GM11168 (cell line): Measurements from ENCODE around the gene C1orf116.

Source experiments
- in situ Hi-C: fragments of 300-500 bp; cut with MboI; formaldehyde crosslinking; loops from one replicate; pipeline ENCODE4 v1.12.0; 2022; ENCODE audit warnings: low sequenced_read_pairs; ENCODE audit not compliant: unreplicated experiment

The C1orf116 gene

DNA sequence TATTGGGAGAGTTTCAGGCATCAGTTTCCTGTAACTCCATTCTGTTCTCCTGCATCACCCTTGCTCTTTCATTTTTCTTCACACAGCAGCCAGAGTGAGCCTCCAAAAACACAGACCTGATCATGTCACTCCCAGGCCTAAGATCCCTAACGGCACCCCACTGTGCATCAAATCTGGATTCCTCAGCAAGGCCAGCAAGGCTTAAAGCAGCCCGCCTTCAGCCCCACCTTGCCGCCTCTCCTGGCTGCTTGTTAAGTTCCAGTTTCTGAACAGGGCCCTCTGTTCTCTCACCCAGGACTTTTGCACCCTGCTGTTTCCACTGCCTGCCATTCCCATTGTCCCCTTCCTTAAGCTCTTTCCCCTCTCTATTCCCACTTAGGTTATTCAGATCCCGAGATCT is 29.3 kb downstream of the C1orf116 start:
- in situ Hi-C loops = no loop called here

DNA sequence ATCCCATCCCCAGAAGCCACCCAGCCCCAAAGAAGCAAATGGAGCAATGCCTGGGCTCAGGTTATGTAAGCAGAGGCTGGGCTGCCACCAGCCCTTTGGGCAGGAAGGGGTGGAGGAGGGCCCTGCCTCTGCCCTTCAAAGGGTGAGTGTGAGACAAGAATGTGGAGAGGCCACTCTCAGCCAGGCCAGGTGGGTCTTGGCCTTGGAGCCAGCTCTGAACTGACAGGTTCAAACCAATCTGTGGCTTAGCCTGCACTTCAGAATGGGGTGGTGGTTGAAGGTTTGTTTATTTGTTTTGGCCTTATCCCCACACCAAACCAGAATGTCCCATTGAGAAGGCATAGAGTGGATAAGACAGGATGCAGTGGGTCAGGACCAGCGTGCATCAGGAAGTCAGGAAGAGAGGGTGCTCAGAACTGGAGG is 29.8 kb downstream of the C1orf116 start:
- in situ Hi-C loops = no loop called here

DNA sequence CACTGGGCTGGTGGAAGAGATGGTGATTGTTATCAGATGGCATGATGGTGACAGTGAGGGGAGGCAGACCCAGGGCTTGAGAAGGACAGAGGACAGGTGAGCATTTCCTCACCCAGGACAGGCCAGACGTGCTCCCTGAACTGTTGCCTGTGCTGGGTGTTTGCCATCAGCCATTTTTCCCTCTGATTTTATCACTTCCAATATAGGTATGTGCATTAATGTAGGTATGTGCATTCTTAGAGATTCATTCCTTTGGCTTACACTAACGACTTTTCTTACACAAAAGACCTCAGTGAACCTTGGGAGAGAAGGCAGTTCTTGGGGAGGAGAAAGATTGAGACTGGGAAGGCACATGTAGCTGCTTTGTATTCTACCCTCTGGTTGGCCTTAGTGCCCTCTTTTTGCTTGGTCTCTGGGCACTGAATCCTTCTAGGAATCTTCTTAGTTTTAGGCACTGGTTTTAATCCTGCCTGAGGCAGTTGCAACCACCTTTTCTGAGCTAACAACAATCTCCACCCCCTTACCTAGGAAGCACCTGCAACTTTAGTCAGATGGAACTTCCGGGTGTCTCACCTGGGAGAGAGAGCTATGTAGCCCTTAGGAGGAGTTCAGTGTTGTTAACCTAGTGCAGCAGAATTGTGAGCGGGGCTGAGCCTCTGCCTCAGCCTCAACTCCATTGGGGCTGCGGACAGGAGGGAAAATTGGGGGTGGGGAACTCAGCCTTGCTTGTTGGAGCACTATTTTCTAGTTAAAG is 30.9 kb downstream of the C1orf116 start:
- in situ Hi-C loops = no loop called here

DNA sequence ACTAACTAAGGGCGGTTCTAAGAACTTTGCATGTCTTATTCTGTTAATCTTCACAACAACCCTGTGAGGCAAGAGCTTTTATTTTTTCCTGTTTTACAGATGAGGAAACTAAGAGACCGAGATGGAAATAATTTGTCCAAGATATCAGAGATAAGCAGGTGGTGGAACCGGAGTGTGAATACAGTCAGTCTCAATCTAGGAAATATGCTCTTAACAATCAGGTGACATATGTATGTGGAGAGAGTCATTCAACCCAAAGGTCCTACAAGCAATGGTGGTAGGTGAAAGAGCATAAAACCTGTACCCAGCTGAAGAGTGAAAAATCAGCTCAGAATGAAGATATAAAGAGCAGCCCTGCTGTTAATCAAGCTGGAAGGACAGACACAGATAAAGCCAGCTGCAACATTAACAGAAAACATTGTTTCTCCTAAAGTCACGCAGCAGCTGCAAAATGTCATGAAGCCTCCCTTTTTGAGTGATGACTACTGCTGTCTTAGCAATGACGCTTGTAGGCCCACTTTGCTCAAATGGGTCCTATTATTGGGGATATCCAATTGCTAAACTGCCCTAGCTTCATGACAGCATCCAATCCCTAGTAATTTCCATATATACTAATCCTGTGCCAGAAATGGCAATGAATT is 31.8 kb downstream of the C1orf116 start:
- in situ Hi-C loops = no loop called here

DNA sequence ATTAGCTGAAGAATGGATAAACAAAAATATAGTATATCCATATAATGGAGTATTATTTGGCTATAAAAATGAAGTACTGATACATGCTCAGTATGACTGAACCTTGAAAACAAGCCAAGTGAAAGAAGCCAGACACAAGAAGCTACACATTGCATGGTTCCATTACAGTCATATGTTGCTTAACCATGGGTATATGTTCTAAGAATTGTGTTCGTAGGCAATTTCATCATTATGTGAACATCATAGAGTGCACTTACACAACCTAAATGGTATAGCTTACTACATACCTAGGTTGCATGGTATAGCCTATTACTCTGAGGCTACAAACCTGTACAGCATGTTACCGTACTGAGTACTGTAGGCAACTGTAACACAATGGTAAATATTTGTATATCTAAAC is 33.7 kb downstream of the C1orf116 start:
- in situ Hi-C loops = no loop called here

DNA sequence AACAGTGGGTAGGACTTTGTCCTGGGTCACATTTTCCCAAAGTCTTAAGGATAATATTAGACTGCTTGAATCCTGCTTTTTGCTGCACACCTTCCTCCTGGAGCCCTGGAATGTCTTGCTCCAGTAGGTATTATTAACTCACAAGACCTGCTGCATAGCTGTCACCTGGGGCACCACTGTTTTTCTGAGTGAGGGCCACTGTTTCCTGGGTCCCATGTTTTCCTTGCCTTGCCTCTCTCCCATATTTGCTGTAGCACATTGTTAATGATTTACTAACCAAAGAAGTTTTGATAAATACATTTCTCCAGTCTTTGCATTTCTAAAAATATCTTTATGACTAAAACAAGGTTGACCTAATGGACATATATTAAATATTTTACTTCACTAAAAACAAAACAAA is 39.8 kb downstream of the C1orf116 start:
- in situ Hi-C loops = no loop called here

DNA sequence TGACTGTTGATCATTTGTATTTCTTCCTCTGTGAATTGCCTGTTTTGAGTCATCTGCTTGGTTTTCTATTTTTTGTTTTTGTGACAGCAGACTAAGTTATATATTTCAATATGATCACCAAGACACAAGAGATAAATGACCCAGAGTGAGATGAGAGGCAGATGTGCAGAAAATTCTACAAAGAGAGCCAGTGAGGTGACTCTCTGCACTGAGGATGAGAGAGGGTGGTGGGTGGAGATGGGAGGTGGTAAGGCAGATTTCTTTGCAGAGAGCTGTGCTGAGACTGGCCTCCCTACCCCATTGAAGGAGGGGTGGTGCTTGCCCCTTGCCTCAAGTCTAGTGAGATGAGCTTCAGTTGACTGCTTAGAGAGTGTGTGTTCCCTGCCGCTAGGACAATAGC is 44.7 kb downstream of the C1orf116 start:
- in situ Hi-C loops = no loop called here

DNA sequence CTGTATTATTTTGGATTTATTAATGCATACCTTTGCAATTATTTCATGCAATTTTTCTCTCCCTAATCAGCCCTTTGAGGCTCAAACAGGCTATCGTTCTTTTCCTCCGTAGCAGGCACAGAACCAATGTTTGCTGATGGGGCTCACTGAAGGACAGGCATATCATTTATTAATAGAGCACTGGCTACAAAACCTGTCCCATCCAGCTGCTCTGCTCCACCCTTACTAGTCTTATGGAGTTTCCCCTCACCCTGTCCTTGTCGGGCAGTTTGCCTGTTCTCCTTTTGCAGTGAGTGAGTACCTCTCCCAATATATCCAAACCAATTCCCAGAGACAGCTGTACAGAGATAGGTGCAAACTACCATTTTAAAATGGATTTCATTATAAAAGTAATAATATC is 45.7 kb downstream of the C1orf116 start:
- in situ Hi-C loops = no loop called here

DNA sequence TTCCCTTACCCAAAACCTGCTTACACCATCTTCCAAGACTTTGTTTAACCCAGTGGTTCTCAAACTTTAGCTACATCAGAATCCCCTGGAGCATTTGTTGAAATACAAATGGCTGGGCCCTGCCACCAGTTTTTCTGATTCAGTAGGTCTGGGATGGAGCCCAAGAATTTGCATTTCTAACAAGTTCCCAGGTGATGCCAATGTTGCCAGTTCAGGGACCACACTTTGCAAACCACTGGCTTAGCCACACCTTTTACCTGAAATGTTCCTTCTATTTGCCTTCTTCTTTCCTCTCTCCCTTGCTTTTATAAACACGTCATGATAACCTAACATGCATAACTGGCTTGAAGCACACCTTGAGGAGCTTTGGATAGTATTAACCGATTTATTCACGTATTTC is 46.2 kb downstream of the C1orf116 start:
- in situ Hi-C loops = no loop called here

DNA sequence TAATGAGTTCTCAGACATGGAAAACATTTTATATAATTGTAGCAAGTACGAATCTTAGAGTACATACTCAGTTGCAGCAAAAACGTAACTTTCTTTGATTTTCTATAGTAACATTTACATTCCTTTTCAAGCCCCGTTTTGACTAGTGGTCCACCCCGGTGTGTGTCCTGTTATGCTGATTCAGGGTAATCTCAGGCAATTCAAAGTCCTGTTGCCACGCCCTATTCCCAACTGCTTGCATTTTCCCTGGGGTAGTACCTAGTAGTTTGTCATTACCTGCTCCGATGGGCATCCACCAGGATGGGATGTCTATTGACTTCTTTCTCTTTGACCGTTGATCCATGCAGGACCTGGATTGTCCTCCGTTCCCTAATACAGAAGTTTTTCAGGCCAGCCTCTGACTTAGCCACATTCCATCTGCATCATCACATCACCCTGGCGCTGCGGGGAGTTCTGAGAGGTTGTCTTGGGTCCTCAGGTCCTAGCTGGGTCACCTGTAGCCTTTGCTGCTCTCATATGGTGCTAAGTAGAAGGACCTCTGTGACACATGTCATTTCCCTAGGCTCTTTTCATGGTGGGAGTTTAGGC is 47.3 kb downstream of the C1orf116 start:
- in situ Hi-C loops = no loop called here

DNA sequence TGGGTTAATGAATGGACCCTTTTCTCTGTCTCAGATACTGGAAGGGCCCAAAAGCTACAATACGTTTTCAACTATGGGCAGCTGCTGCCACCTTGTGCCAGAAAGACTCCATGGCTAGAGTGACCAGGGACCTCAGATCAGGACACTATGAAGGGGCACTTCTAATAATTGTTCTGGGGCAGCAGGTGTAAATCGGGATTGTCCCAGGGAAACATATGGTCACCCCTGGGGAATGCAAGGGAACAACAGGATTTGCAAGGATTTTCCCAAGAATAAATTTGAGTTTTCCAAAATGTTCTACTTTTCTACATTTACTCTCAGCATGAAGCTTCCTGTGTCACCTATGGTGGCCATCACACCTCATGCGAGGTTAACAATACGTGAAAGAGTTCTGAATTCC is 50.3 kb downstream of the C1orf116 start:
- in situ Hi-C loops = loop anchor here (5.0 kb wide), 1 partner anchor 255 kb away; no protein-coding TSS in a partner anchor

DNA sequence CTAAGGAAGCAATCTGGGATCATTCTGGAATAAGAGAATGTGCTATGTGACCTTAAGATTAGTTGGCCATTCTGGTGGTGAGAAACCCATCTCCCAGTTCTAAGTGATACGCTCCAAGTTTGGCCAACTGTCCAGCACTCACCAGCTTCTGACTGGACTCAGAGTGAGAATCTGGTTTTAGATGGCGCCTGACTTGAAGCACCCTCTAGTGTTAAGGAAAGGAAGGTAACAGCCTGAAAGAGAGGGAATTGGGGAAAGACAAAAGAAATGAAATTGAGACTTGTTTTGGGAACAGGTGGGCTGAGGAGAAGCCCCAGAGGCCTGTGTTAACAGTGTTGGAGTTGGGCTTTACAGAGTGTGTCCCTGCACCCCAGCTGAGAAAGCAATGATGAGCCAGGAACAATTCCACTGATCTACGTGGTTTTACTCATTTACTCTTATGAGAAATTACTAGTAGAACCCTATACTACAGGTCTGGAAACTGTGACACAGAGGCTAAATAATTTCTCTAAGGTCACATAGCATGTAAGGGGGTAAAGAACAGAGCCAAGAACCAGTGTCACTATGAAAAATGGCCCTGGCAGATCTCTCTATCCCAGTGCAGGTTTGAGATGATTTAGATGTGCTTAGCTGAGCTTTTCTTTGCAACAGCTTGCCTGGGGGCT is 53.0 kb downstream of the C1orf116 start:
- in situ Hi-C loops = loop anchor here (5.0 to 10.0 kb wide), 2 partner anchors 165 to 252 kb away; no protein-coding TSS in a partner anchor

DNA sequence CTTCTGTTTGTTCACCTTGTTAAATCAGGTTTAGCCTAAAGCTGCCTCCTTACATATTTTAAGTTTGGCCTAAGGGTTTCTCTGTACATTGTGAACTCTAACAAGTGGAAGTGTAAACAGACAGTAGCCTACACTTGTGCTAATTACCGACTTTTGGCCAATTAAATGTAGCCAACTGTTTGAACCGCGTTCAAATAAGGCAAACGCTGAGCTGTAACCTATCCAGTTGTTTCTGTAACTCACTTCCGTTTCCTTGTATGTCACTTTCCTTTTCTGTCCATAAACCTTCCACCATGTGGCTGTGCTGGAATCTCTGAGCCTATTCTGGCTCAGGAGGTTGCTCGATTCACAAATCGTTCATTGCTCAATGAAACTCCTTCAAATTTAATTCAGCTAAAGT is 54.3 kb downstream of the C1orf116 start:
- in situ Hi-C loops = loop anchor here (10.0 kb wide), 1 partner anchor 163 kb away; no protein-coding TSS in a partner anchor

DNA sequence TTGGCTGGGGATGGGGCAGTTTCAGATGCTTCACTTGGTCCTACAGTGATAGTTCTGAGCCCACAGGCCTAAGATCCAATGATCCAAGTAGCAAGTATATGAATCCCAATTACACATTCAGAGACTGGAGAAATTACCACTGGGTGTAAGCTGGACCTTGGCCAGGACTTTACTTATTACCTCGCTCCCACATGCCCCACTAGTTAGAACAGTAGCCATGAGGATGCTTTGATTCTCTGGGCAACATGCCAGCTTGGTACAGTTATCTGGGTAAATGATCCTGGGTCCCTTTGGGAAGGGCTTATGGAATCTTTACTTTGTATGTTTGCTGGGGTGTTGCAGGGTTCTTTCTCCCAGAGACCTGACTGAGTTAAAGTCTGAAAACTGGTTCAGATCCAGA is 57.2 kb downstream of the C1orf116 start:
- in situ Hi-C loops = loop anchor here (10.0 kb wide), 1 partner anchor 161 kb away; no protein-coding TSS in a partner anchor

DNA sequence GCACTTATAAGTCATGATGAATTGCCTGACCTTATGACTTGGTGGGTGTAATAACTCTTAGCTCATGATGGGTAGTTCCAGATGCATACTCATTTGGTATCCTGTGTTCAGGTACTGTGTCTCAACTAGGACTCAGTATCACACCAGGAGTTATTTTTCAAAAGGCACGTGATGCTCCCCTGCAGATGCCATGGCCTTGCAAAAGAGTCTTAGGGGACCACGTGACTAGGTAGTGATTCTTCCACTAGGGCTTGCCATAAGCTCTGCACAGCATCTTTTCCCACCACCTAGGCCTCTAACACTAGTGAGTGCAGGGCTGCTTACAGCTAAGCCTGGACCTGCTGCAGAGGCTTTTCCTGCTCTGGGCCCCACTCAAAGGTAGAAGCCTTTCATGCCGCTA is 58.4 kb downstream of the C1orf116 start:
- in situ Hi-C loops = loop anchor here (10.0 kb wide), 1 partner anchor 159 kb away; no protein-coding TSS in a partner anchor

DNA sequence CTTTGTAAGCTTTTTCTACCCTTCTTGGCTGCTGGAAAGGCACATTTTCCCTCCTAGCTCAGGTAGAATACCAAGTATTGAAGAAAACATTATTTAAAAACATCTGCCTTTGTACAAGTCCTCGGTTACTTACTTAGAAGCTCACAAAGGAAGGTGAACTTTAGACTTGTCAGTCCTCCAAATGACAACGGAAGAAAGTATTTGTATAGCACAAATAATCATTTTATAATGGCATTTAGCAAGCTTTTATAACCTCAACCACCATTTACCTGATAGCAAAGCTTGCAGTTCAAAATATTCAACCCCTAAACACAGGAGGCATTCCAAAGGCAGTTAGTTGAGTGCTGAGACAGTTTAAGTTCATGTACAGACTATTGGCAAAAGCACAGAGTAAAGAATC is 59.8 kb downstream of the C1orf116 start:
- in situ Hi-C loops = loop anchor here (10.0 kb wide), 1 partner anchor 158 kb away; no protein-coding TSS in a partner anchor

DNA sequence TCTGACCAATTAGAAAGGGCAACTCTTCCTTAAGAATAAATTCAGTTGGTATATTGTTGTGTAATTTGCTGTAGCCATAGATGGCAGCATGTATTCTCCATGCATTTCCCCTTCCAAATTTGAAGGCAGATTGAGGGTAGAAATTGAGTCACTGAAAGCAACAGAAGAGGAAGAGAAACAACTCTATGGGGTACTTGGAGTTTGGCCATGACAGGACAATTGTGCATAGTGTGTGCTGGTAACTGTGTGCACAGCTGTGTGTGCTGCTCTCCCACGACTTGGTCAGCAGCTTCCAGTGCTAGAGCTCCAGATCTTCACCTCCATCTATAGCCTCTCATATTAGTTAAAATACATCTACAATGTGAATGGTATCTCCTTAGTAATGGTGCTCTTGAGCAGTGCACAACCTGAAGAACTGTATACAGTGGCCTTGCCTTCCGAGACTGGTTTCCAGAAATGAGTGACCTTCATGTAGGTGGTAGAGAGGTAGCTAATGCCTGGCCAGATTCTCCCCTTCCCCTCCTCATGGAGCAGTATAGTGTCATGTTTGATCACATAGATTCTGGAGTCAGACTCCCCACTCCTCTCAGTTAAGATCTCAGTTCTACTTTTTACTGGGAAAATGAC is 61.4 kb downstream of the C1orf116 start:
- in situ Hi-C loops = loop anchor here (10.0 kb wide), 1 partner anchor 156 kb away; no protein-coding TSS in a partner anchor

DNA sequence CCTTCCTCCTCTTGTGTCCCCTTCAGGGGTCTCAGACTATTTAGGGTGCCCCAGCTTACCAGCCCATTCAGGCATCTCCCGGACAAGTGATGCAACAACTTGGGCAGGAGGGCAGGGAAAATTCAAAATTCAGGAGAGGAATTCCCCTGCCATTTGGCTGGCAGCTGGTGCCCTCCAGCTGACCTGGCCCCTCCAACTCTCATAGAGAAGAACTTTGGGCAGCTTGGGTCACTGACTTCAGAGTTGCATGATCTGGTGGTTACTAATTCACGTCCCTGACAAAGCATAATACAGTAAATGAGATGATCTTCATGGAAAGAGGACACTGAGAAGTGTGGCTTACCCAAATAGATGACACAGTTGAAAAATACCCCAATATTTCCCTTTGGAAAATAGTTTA is 62.1 kb downstream of the C1orf116 start, which contains the start of gene FCAMR:
Gene FCAMR, minus strand, starts transcription at position 15 of the 400 bp plus-strand sequence. CDS start 335 bp downstream, outside the sequence.
- in situ Hi-C loops = loop anchor here (10.0 kb wide), 1 partner anchor 156 kb away; no protein-coding TSS in a partner anchor

DNA sequence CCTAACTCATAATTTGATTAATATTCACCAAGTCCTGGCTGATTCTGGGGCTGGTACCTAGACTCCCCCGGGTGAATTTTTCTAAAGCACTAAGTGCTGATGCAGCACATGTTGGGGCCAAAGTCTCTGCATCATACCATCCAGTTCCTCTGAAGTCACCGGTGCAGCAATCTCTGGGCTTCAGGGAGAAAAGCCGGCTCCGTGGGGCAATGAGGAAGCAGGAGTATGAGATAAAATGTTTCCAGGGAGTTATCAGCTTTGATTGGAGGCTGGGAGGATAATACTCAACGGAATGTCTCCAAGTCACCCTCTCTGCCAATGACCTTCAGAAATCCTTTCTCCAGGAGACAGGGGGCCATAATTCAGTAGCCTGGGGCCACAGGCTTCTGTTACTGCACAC is 63.5 kb downstream of the C1orf116 start:
- in situ Hi-C loops = no loop called here
